Astrocyte (in vitro differentiated cells and primary cell): ENCODE measurements around the gene TRIM44.

ENCODE experiments used
- EZH2 ChIP-seq: IDR thresholded peaks from 2 replicates; pipeline ENCODE4 v1.6.1; 2012; ENCODE audit warnings: mild to moderate bottlenecking, low read length, inconsistent platforms; ENCODE audit not compliant: insufficient read depth
- TF ChIP-seq, protein P1 (sequence below): IDR thresholded peaks from 2 replicates; pipeline ENCODE4 v1.5.1; 2011; ENCODE audit warnings: low read depth, mild to moderate bottlenecking, inconsistent platforms, low read length, moderate library complexity; ENCODE audit not compliant: insufficient read depth

DNA sequence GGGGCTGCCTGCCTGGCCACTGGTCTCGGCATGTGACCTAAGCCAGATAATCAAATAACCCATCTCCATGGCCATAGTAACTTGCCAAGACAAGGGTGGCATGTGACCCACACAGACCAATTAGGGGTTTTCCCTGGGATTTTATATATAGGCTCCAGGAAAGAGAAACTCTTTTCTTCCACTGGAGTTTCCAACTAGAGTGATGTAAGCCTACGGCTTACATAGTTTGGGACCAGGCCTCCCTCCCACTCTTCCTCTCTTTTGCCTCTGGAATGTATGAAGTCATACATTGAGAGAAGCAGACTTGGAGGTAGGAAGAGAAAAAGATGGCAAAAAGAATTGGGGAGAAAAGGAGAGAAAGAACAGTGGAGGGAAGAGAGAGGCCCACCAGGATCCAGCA lies 196.7 kb downstream of the TRIM44 start:
- TF ChIP-seq, protein P1, sequence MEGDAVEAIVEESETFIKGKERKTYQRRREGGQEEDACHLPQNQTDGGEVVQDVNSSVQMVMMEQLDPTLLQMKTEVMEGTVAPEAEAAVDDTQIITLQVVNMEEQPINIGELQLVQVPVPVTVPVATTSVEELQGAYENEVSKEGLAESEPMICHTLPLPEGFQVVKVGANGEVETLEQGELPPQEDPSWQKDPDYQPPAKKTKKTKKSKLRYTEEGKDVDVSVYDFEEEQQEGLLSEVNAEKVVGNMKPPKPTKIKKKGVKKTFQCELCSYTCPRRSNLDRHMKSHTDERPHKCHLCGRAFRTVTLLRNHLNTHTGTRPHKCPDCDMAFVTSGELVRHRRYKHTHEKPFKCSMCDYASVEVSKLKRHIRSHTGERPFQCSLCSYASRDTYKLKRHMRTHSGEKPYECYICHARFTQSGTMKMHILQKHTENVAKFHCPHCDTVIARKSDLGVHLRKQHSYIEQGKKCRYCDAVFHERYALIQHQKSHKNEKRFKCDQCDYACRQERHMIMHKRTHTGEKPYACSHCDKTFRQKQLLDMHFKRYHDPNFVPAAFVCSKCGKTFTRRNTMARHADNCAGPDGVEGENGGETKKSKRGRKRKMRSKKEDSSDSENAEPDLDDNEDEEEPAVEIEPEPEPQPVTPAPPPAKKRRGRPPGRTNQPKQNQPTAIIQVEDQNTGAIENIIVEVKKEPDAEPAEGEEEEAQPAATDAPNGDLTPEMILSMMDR = no peak
- no peak for TF ChIP-seq EZH2
